GM19468 (cell line): ENCODE results near the gene SRSF3.
"Not testable (repeated sequence)": the region's sequence is repeated elsewhere in the genome, so short reads cannot be mapped to it uniquely, and the experiment has no call there.

Source experiments
- ATAC-seq: cut with Tn5 transposase; IDR thresholded peaks from one replicate; pipeline ENCODE4 v1.9.1; 2021; ENCODE audit warnings: mild to moderate bottlenecking, moderate library complexity, moderate number of reproducible peaks; ENCODE audit not compliant: unreplicated experiment; ENCODE audit errors: extremely low read depth

Gene SRSF3

DNA sequence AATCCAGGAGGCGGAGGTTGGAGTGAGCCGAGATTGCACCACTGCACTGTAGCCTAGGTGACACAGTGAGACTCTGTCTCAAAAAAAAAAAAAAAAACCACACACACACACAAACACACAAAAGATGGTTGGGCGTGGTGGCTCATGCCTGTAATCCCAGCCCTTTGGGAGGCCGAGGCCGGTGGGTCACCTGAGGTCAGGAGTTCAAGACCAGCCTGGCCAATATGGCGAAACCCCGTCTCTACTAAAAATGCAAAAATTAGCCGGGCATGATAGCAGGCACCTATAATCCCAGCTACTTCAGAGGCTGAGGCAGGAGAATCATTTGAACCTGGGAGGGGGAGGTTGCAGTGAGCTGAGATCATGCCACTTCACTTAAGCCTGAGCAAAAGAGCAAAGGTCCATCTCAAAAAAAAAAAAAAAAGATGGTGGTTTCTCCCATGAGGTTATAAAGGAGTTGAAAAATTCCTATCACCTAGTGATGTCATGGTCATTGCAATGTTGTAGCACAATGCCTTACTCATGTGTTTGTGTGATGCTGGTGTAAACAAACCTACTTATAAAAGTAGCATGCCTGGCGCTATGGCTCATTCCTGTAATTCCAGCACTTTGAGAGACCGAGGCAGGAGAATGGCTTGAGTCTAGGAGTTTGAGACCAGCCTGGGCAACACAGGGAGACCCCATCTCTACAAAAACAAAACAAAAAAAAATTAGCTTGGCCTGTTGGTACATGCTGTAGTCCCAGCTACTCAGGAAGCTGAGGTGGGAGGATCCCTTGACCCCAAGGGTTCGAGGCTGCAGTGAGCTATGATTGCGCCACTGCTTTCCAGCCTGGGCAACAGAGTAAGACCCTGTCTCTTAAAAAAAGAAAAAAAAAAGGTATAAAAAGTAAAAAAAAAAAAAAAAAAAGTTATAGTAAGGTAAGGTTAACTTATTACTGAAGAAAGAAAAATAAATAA lies 21.5 kb upstream of the SRSF3 start:
- ATAC-seq = not testable (repeated sequence)

DNA sequence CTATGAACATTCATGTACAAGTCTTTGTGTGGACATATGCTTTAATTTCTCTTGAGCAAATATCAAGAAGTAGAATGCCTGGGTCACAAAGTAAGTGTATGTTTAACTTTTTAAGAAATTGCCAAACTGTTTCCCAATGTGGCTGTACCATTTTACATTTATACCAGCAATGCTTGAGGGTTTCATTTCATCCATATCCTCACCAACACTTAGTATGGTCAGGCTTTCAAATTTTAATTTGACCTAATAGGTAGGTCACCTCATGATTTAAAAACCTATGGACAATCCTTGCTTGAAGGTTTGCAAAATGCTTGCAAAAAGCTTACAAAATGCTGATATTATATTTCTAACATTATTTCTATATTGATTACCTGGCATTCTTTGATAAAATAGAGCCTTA lies 19.5 kb upstream of the SRSF3 start:
- no peak for ATAC-seq

DNA sequence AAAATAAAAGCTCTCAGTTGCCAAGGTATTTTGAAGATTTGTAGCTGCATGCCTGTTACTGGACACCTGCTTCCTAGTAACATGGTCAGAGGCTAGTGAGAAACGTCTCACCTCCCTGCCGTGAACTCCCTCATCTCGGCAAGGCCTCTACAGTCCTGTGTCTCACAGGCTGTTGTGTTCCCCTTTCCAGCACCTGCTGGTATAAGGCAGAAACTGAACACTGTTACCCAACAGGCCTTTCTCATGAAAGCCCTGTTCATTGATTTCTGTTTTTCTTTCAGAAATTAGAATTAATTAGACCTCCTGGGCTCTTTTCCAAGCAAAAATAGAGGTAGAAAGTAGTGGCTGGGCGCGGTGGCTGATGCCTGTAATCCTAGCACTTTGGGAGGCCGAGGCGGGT lies 17.6 kb upstream of the SRSF3 start:
- ATAC-seq = no peak

DNA sequence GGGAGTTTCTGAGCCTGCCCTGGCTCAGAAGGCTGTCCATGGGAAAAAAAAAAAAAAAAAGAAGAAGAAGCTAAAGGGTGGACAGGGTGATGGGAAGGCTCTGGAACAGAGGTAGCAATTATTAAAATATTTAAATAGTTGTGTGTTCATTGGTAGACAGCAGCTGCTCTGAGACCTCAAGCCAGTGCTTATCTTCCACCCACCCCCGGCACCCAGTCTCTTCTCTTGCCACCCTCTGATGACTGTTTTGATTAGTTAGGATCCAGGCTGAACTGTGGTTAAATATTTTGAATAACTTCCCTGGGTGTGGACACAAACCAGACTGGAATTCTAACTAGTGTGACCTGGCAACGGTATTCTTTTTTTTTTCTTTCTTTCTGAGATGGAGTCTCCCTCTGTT lies 16.9 kb upstream of the SRSF3 start:
- no peak for ATAC-seq

DNA sequence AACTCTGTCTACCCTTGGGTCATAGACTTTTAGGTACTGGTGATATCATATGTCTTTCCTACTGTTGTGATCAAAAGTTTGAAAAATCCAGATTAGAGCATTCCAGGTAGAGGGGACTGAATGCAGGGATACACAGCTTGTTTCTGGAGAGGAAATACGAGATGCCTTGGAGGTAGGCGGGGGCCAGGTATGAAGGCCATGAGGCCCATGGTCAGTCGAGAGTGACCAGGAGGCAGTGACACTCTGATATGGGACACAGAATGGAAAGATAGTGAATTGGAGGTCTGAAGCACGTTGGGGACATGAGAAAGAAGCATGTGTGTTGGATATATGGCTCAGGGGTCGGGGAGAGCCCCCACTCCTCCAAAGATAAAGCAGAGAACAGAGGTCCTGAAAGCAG lies 16.1 kb upstream of the SRSF3 start:
- ATAC-seq = no peak

DNA sequence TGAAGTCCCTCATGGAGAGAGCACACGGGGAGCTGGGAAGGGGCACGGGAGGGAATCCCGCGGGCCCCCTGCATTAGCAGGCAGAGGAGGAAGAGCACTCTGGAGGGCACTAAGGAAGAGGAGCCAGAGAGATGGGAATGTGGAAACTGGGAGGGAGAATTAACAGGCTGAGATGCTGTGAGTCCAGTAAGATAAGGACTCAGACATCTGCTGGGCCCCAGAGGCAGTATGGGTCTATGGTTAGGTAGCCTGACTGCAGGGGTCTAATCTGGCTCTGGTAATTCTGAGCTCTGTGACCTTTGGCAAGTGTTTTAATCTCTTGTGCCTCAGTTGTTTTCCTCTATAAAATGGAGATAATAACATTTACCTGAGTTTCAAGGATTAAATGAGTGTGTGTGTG lies 15.7 kb upstream of the SRSF3 start:
- no peak for ATAC-seq

DNA sequence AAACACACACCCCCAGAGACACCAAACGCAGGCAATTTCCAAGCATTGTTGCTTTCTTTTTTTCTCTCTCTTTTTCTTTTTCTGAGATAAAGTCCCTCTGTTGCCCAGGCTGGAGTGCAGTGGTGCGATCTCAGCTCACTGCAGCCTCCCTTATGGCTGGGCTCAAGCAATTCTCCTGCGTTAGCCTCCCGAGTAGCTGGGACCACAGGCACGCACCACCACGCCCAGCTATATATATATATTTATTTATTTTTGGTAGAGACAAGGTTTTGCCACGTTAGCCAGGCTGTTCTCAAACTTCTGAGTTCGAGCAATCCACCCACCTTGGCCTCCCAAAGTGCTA lies 14.0 kb upstream of the SRSF3 start:
- no peak for ATAC-seq

DNA sequence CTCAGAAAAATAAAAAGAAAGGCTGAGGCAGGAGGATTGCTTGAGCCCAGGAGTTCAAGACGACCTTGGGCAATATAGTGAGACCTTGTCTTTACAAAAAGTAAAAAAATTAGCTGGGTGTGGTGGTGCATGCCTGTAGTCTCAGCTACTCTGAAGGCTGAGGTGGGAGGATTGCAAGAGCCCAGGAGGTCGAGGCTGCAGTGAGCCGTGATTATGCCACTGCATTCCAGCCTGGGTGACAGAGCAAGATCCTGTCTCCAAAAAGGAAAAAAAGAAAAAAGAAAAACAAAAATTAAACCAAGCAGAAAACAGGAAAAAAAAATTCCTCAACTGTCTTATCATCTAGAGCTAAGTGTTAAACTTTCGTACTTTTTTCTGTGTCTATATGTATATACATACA lies 12.4 kb upstream of the SRSF3 start:
- ATAC-seq = no peak

DNA sequence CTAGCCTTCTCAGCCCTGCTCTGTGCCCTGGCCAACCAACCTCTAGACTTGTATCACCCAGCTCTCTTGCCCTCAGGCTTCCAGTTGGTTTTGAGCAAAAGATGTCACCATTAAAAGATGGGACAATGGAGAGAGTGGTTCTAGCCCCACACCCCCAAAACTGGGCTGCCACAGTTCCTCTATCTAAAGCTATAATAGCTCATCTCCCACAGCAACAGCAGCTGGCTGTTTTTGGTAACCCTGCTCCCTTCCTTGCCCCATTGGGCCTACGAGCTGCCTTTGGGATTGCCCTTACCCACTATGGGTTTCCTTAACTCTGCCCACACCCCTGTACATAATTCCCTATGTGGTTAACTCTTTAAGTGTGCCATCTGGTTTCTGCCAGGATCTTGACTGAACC lies 7.6 kb upstream of the SRSF3 start:
- ATAC-seq = no peak

DNA sequence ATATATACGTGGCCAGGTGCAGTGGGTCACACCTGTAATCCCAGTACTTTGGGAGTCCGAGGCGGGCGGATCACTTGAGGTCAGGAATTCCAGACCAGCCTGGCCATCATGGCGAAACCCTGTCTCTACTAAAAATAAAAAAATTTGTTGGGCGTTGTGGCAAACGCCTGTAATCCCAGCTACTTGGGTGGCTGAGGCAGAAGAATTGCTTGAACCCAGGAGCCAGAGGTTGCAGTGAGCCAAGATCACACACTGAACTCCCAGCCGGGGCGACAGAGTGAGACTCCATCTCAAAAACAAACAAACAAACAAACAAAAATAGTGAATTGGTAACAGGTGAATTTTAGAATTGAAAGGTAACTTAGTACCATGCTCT lies 5.1 kb upstream of the SRSF3 start:
- not testable (repeated sequence) for ATAC-seq

DNA sequence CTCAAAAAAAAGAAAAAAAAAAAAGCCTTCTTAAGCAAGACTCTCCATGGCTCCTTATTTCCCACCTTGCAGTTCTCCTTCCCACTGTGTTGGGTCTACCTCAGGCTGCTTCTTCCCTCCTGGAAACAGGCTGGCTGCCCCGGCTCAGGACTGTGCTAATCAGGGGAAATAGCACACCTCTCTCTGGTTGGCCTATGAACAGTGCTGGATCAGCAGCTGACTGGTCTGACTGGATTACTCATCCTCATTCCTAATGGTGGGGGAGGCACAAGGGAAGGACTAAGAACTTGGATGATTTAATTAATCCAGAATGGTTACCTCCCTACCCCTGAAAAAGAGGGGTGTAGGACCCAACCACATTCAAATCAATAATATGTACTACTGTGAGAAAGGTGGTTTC lies 3.9 kb upstream of the SRSF3 start:
- ATAC-seq = no peak

DNA sequence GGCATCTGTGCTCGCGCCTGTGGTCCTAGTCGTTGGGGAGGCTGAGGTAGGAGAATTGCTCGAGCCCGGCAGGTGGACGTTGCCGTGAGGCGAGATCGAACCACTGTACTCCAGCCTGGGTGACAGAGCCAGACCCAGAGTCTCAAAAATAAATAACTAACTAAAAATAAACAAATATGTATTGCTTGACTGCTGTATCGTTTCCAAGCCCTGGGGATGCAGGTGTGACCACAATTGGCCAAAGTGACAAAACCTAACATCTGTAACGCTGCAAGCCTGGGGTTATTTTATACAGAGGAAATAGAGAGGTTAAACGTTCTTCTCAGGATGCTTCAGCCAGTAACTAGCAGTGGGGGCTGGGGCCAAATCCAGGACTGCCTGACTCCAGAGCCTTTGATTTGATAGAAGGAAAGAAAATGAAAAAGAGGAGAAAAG lies 1.9 kb upstream of the SRSF3 start:
- ATAC-seq = no peak

DNA sequence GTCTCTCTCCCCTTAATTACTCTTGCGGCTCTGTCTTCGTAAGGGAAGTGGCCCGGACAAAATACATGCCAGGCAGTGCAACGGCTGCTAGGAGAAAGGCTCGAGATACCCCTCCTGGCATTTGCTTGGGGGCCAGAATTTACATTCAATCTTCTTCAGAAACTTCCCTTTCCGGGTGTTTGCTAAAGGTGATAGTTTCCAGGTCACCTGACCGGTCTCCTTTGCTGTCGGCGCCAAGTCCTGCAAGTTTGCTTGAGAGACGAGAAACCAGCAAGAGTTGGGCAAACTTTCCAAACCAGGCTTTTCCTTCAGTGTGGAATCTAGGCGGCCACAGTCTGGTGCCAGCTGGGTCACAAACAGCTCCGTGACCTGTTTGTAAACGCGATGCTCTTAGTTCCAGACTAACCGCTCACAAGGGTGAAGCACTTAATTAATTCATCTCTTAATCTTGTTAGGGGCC lies 563 bp upstream of the SRSF3 start:
- ATAC-seq = no peak

DNA sequence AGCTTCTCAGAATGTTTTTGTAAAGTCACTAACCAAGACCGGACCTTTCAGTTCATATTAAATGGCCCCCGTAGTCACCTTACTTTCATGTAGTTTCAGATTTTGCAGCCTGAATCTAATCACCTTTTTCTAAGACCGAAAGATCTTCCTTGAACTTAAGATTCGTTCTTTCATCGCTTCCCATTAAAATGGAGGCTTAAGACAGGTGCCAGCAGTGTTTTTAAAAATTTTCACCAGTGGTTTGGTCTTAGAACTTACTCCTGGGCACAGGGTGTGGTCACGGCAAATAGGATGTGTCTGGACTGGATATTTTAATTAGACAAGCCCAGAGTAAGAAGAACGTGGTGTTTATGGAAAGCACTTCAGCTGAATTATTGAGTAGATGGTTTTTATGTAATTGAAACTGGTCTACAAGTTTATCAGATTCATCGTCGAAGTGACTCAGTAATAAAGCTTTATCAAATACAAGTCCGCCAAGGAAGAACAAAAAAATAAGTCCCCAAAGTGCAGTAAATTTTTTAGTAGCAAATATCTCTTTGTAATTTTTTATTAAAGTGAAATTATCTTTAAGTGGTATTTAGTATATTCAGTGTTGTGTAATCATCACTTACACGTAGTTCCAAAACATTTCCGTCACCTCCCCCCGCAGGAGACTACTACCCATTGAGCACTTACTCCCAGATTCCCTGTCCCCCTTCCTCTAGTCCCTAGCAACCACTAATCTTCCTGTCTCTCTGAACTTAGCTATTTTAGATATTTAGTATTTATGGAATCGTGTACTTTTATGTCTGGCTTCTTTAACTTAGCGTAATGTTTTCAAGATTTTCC lies 868 bp downstream of the SRSF3 start:
- ATAC-seq = no peak

DNA sequence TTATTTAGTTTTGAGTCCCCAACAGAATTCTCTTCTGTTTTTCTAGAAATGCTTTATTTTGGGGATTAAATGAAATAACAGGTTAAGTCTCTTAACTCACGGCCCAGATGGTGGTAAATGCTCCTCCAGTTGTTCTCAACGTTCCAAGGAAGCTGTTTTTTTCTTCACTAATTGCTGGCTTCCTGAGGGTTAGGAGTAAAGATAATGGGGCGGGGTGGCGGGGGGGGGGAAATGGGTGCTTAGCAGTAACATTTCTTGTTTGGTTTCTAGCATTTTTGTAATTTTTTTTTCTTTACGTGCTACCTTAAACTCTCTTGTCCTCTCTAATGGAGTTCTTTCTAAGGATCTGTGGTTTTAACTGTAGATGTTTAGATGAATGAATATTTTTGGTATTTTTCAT lies 2.2 kb downstream of the SRSF3 start:
- ATAC-seq = no peak

DNA sequence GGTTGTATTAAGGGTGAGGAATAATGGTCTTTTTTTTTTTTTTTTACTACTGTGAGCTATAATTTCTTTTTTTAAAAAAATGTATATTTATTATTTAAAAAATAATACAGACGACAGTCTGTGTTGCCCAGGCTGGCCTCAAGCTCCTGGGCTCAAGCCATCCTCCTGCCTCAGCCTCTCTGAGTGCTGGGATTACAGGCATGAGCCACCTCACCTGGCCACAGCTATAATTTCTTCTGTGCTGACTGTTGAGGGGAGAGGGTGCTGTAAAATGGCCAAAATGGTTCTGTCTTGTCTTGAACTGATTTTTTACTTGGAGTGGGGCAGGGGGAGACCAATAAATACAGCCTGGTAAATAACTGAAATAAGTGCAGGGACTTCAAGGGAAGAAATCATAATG lies 3.6 kb downstream of the SRSF3 start:
- ATAC-seq = no peak

DNA sequence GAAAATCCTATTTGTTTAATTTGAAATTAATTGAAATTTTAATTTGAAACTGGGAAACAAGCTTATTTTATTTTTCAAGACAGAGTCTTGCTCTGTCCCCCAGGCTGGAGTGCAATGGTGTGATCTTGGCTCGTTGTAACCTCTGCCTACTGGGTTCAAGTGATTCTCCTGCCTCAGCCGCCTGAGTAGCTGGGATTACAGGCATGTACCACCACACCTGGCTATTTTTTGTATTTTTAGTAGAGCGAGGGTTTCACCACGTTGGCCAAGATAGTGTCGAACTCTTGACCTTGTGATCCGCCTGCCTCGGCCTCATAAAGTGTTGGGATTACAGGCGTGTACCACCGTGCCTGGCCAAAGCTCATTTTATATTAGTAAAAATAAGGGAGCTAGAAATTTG lies 4.2 kb downstream of the SRSF3 start:
- ATAC-seq = no peak

DNA sequence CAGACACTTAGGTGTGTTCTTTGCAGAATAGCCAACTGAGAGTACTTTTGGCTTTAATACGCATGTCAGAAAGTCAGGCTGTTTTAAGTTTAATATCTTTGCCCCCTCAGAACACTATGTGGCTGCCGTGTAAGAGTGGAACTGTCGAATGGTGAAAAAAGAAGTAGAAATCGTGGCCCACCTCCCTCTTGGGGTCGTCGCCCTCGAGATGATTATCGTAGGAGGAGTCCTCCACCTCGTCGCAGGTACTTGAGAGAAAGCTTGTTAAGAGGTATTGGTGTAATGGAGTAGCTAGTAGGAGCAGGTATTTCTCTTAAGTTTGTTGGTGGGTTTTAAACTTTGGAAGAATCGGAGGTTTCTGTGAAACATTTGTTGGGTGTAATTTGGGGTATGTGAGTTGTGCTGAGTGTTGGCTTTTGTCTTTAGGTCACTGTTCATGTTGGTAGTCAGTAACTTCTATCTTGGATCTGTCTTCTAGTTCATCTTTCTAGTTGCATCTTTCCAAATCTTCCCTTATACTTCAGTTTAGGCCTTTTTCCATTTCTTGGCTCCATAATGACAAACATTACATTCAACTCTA lies 4.7 kb downstream of the SRSF3 start:
- ATAC-seq = no peak

DNA sequence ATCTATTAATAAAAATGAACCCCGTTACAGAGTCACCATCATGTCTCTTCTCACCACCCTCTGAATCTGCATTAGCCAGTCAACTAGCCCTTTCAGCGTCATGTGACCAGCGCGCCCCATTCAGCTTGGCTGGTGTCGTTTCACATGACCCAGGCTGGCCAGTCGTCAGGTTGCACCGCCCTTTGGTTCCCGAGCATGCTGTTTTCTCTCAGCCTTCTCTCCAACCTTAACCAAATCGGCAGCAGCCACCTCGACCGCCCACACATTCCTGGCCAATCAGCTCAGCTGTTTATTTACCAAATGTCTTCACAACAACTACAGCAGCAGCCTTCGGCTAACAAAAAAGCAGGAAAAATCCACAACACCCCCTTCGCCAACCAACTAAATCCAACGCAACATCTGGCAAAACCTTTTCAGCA lies 5.6 kb downstream of the SRSF3 start:
- no peak for ATAC-seq

DNA sequence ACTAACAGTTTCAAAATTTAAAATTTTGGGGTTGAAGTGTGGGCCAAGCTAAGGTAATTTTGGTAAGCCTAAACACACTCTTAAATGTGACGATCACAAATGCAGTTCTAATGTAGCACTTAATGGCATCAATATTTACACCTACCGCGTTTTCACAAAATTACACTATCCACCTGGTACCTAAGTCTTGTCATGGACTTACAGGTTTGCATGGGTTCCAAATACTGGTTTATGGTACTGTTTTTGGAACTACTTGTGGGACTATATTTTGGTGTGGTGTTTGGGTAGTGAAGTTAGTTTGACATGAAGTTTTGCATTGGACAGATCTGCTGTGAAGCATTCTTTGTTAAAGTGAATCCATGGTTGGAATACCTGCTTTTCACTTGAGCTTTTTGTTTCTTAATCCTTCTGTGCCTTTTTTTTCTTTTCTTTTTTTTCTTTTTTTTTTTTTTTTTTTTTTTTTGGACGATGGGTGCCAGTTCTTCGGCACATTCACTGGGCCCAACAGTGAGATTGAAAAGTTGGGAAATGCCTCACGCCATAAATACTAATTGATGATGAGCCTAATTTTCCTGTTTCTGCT lies 6.5 kb downstream of the SRSF3 start:
- no peak for ATAC-seq

DNA sequence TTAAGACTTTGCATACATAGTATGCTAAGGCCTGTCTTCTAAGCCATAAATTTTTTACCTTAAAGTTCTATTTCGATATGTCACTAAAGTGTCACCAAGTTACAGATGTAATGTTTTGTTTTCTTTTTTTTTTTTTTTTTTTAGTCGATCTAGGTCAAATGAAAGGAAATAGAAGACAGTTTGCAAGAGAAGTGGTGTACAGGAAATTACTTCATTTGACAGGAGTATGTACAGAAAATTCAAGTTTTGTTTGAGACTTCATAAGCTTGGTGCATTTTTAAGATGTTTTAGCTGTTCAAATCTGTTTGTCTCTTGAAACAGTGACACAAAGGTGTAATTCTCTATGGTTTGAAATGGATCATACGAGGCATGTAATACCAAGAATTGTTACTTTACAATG lies 7.7 kb downstream of the SRSF3 start:
- ATAC-seq = not testable (repeated sequence)
